Activated T-helper 17 cell treated with anti-CD3 and anti-CD28 coated beads, Interleukin-2, amount 50 U/mL, for 72 hours (primary cell): ENCODE data around the gene PPP1R7. TPM values are rescaled to one million over a fixed set of nuclear protein-coding genes. Genes with fewer than 3 reads are reported as not detected.

ENCODE experiments used
- ATAC-seq: fragments of 150-1000 bp; cut with Tn5 transposase; replicated peaks from 2 replicates; pipeline ENCODE4 v1.10.0; 2021; ENCODE audit warnings: mild to moderate bottlenecking, moderate library complexity
- H3K27ac Mint-ChIP-seq: one replicate; pipeline ENCODE4 v1.8.0; 2022; ENCODE audit warnings: mixed read lengths
- H3K27me3 Mint-ChIP-seq: one replicate; pipeline ENCODE4 v1.8.0; 2022; ENCODE audit warnings: mixed read lengths
- H3K36me3 Mint-ChIP-seq: one replicate; pipeline ENCODE4 v1.8.0; 2022; ENCODE audit warnings: low read depth, mild to moderate bottlenecking, mixed read lengths
- H3K4me1 Mint-ChIP-seq: one replicate; pipeline ENCODE4 v1.8.0; 2022; ENCODE audit warnings: mixed read lengths
- H3K4me3 Mint-ChIP-seq: one replicate; pipeline ENCODE4 v1.8.0; 2022; ENCODE audit warnings: mild to moderate bottlenecking, mixed read lengths
- H3K9me3 Mint-ChIP-seq: one replicate; pipeline ENCODE4 v1.8.0; 2022; ENCODE audit warnings: mixed read lengths
- total RNA-seq, 2 donors: library from RNA; stranded (reverse); gene quantifications; one replicate each; pipeline ENCODE4 v1.2.3, GENCODE V29; 2022

The PPP1R7 gene
- total RNA-seq, 2 donors from 2014 or later, result 81.9 to 86.4 TPM

DNA sequence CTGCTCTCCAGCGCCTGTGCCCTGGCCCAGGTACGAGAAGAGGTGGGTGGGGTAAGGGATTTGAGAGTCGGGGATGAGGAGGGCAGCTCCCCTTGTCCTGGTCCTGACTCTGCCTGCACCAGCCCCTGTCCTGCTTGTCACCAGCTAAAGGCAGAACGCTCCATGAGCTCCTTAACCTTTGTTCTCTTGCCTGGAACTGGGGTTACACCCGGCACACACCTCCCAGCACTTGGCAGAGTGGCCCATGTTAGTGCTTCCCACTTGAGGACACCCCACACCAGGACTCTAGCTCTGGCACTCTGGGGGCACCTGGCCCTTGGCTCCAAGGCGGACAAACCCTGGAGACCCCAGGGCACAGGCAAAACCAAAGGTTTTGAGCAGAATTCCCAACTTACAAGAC is 57.4 kb downstream of the PPP1R7 start:
- Mint-ChIP-seq H3K27ac (no peak overlapping the region), H3K4me1 (no peaks in the 10 kb centered on the region), H3K4me3 (no peak overlapping the region), H3K36me3 (no peaks in the 10 kb centered on the region), H3K27me3 (no peaks in the 10 kb centered on the region), H3K9me3 (no peaks in the 10 kb centered on the region)
- no peak for ATAC-seq

DNA sequence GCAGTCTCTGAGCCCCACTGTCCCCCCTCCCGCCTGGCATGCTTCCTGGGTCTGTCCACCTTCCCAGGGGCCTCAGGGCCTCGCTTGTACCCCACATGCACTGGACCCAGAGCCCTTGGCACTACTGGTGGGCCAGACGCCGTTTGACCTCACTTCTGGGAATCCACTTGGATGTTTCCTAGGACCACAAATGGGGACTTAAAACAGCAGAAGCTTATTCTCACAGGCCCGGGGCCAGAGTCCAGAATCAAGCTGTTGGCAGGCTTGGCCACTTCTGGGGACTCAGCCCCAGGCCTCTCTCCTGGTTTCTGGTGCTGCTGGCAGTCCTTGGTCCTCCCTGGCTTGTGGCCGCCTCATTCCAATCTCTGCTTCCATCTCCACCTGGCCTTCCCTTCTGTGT is 57.8 kb downstream of the PPP1R7 start:
- Mint-ChIP-seq H3K27ac (no peak overlapping the region), H3K36me3 (no peaks in the 10 kb centered on the region), H3K27me3 (no peaks in the 10 kb centered on the region), H3K4me1 (no peaks in the 10 kb centered on the region), H3K4me3 (no peak overlapping the region), H3K9me3 (no peaks in the 10 kb centered on the region)
- ATAC-seq, result no peak

DNA sequence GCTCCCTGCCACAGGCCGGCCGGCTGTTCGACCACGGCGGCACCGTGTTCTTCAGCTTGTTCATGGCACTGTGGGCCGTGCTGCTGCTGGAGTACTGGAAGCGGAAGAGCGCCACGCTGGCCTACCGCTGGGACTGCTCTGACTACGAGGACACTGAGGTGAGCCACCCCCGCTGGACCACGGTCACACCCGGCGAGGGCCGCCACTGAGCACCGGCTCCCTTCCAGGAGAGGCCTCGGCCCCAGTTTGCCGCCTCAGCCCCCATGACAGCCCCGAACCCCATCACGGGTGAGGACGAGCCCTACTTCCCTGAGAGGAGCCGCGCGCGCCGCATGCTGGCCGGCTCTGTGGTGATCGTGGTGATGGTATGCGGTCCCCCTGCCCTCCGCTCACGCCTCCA is 59.0 kb downstream of the PPP1R7 start:
- ATAC-seq, result no peak
- no peak overlapping the region for H3K27ac Mint-ChIP-seq
- no peaks in the 10 kb centered on the region for H3K9me3 Mint-ChIP-seq
- no peak overlapping the region for H3K4me3 Mint-ChIP-seq
- H3K27me3 Mint-ChIP-seq, result no peaks in the 10 kb centered on the region
- no peaks in the 10 kb centered on the region for H3K4me1 Mint-ChIP-seq
- H3K36me3 Mint-ChIP-seq, result no peaks in the 10 kb centered on the region

DNA sequence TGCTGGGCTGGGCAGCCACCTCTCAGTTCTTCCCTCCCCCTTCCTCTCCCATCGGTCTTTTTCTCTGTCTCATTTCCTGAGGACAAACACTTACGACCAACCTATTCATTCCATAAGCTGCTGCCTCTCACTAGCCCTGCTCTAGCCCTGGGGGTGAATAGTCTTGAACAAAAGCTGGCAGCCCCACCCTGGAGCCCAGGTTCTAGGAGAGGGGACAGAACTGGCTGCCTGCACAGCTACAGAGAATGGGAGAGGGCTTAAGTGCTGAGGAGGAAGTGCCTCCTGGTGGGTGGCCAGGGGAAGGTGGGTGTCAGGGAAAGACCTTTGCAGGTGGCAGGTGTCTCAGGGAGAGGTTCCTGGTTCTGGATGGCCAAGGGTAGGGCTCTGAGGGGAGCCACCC is 61.0 kb downstream of the PPP1R7 start:
- no peak for ATAC-seq
- H3K4me1 Mint-ChIP-seq, result no peaks in the 10 kb centered on the region
- no peaks in the 10 kb centered on the region for H3K36me3 Mint-ChIP-seq
- peak overlapping the region; percentile 69 for H3K27ac Mint-ChIP-seq
- H3K27me3 Mint-ChIP-seq, result no peaks in the 10 kb centered on the region
- H3K4me3 Mint-ChIP-seq, result no peak overlapping the region
- no peaks in the 10 kb centered on the region for H3K9me3 Mint-ChIP-seq

DNA sequence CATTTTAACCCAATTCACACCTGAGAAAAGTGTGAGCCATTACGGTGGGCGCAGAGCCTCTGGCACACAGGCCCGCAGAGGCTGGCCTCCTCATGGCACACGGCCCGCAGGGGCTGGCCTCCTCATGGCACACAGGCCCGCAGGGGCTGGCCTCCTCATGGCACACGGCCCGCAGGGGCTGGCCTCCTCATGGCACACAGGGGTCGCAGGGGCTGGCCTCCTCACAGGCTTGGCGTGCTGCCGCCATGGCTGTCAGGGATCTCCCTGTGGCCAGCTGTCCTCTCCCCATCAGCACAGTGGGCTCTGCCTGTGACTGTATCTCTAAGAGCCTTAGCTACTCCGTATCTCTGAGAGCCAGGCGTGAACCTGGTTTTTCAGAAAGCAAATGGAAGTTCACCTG is 62.8 kb downstream of the PPP1R7 start:
- H3K36me3 Mint-ChIP-seq, result no peaks in the 10 kb centered on the region

DNA sequence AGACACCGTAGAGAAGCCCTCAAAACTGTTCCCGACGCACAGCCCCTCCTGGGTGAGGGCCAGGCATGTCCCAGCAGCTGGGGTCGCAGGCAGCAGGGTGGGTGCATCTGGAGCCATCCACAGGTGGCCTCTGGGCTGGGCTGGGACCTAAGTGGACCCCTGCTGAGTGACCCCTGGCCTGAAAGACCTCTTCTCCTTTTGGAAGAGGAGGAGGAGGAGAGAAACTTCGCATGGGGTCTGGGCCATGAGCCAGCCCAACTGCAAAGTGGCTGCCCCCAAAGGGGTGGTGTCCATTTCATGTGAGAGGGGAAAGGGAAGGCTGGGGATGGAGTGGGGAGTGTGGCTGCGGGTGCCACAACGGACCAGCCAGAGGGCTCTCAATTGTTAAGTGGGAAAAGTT is 63.3 kb downstream of the PPP1R7 start:
- H3K36me3 Mint-ChIP-seq, result peaks cover 4% of the 10 kb centered on the region

More for the DNA sequence above, 62.8 kb downstream of the PPP1R7 start:
- H3K9me3 Mint-ChIP-seq, result no peaks in the 10 kb centered on the region
- no peak overlapping the region for H3K27ac Mint-ChIP-seq
- no peaks in the 10 kb centered on the region for H3K27me3 Mint-ChIP-seq
- H3K4me3 Mint-ChIP-seq, result no peak overlapping the region
- no peaks in the 10 kb centered on the region for H3K4me1 Mint-ChIP-seq
- ATAC-seq, result no peak

DNA sequence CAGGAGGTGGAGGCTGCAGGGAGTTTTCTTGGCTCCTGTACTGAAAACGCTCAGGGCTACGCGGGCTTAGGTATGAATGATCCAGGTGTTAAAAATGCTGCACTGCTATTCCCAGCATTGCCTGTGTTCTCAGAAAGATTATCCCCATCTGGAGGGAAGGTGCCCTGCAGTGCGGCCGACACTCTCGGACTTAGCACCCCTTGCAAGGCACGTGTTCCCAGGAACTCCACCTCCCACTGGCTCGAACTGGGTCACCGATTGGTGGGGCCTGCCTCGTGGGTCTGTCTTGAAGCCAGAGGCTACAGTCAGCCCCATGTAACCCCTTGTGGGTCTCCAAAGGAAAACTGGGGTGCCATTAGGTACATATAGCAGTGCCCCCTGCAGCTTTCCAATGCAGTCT is 63.9 kb downstream of the PPP1R7 start:
- Mint-ChIP-seq H3K4me1 (no peaks in the 10 kb centered on the region), H3K4me3 (no peak overlapping the region), H3K36me3 (peaks cover 10% of the 10 kb centered on the region), H3K27ac (no peak overlapping the region), H3K27me3 (no peaks in the 10 kb centered on the region), H3K9me3 (no peaks in the 10 kb centered on the region)
- ATAC-seq, result no peak

More for the DNA sequence above, 63.3 kb downstream of the PPP1R7 start:
- Mint-ChIP-seq H3K4me3 (no peak overlapping the region), H3K4me1 (no peaks in the 10 kb centered on the region), H3K9me3 (no peaks in the 10 kb centered on the region), H3K27me3 (no peaks in the 10 kb centered on the region), H3K27ac (no peak overlapping the region)
- no peak for ATAC-seq

DNA sequence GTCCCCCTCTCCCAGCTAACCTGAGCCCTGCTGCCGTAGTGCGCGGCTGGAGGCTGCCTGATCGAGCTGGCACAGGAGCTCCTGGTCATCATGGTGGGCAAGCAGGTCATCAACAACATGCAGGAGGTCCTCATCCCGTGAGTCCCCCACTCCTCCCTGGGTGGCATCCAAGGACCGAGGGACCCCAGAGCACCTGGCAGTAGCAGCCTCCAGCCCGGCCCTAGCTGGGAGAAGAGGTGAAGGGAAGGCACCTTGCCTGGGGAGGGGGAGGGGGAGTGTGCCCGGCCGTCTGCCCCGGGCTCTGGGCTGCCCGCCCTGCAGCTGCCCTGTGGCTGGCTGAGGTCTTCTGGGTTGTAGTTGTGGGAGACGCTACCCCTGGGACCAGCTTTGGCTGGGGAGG is 64.5 kb downstream of the PPP1R7 start:
- peaks cover 16% of the 10 kb centered on the region for H3K36me3 Mint-ChIP-seq
- ATAC-seq, result no peak

DNA sequence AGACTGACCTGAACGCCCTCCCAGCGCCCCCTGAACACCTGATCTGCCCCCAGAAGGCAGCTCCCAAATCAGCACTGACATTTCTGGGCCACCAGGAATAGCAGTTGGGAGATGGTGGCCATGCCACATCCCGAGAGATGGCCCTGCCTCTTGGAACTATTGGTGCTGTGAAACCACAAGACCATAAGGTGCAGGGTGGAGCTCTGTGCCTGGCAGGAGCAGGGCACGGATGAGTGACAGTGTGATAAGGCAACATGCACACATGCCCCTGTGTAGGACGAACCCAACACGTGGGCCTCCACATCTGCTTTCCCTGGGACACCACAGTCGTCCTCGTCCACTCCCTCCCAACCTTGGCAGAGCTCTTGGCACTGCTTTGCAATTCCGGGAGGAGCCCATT is 65.2 kb downstream of the PPP1R7 start:
- Mint-ChIP-seq H3K4me3 (no peak overlapping the region), H3K4me1 (no peaks in the 10 kb centered on the region), H3K27ac (no peak overlapping the region), H3K27me3 (no peaks in the 10 kb centered on the region), H3K36me3 (peaks cover 20% of the 10 kb centered on the region), H3K9me3 (no peaks in the 10 kb centered on the region)
- ATAC-seq, result no peak

More for the DNA sequence above, 64.5 kb downstream of the PPP1R7 start:
- H3K9me3 Mint-ChIP-seq, result no peaks in the 10 kb centered on the region
- no peak overlapping the region for H3K4me3 Mint-ChIP-seq
- H3K27me3 Mint-ChIP-seq, result no peaks in the 10 kb centered on the region
- no peaks in the 10 kb centered on the region for H3K4me1 Mint-ChIP-seq
- H3K27ac Mint-ChIP-seq, result no peak overlapping the region

DNA sequence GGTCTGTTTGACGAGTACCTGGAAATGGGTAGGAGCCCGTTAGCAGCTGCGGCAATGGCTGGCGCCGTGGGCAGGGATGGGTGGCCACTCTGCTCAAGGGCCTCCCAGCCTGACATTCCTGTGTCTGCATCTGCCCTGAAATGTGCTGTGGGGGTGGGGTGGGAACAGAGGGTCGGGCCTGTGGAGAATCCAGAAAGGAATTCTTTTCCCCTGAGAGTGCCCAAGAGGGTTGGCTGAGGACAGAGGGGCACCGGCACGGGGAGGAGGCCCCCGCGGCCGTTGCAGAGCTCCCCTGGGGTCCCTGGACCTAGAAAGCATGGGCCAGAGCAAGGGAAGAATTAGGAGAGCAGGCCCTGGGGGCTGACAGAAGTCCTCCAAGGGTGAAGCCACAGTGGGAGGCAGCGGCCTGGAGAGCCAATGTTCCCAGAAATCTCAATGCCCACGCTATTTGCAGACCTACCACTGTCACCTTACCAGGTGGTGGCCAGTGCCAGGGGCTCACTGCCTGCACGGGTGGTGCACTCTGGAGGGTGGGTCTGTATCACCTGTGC is 66.0 kb downstream of the PPP1R7 start:
- ATAC-seq, result no peak
- H3K4me1 Mint-ChIP-seq, result no peaks in the 10 kb centered on the region
- H3K36me3 Mint-ChIP-seq, result peaks cover 20% of the 10 kb centered on the region
- no peaks in the 10 kb centered on the region for H3K27me3 Mint-ChIP-seq
- no peaks in the 10 kb centered on the region for H3K9me3 Mint-ChIP-seq
- H3K27ac Mint-ChIP-seq, result no peak overlapping the region
- peak overlapping the region; percentile 87 for H3K4me3 Mint-ChIP-seq

DNA sequence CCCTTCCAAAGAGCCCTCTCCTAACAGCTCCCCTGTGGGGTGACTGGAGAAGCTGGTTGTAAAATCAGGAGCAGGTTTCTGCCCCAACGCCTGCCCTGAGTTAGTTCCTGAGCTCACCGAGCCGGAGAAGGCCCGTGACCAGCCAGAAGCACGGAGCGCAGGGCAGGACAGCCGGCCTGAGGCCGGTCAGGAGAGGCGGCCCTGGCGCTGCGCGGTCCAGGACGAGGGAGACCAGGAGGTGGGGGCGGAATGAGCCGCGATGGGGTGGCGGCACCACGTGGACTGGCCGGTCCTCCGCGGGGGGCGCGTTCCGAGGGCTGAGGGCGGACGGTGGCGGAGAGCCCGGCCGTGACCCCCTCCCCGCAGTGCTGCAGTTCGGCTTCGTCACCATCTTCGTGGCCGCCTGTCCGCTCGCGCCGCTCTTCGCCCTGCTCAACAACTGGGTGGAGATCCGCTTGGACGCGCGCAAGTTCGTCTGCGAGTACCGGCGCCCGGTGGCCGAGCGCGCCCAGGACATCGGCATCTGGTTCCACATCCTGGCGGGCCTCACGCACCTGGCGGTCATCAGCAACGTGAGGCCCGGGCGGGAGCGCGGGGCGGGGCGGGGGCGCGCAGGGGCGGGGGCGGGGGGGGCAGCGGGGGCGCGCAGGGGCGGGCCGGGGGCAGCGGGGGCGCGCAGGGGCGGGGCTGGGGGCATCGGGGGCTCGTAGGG is 67.2 kb downstream of the PPP1R7 start:
- Mint-ChIP-seq H3K4me1 (no peaks in the 10 kb centered on the region), H3K36me3 (peaks cover 22% of the 10 kb centered on the region), H3K9me3 (no peaks in the 10 kb centered on the region), H3K27me3 (no peaks in the 10 kb centered on the region), H3K4me3 (peak overlapping the region; percentile 87), H3K27ac (no peak overlapping the region)
- ATAC-seq, result peak; percentile 59

DNA sequence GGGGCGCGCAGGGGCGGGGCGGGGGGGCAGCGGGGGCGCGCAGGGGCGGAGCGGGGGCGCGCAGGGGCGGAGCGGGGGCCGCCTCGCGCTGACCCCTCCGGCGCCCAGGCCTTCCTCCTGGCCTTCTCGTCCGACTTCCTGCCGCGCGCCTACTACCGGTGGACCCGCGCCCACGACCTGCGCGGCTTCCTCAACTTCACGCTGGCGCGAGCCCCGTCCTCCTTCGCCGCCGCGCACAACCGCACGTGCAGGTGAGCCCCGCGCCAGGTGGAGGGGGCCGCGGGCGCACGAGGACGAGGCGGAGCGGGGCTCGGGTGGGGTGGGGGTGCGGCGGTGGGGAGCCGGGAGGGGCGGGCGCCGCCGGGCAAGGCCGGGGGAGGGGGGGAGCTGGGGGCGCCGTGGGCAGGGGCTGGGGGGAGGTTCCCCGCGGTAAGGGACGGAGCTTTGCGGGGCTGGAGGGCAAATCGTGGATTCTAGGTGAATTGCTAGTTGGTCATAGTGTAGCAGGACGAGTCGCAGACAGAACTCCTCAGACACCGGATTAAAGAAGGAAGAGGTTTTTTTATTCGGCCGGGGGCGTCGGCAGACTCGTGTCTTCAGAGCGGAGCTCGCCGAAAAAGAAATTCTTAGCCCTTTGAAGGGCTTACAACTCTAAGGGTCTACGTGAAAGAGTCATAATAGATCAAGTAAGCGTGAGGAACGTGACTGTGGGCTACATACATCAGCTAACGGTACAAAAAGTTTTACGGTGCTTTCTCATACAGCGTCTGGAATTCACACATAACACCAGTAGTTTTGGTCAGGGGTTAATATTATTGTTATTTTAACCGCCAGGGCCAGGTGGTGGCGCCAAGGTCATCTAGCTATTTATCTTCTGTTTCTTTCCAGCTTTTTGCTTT is 68.1 kb downstream of the PPP1R7 start:
- no peaks in the 10 kb centered on the region for H3K4me1 Mint-ChIP-seq
- peak; percentile 55 for ATAC-seq
- peak overlapping the region; percentile 87 for H3K4me3 Mint-ChIP-seq
- H3K27ac Mint-ChIP-seq, result peak overlapping the region; percentile 88
- H3K9me3 Mint-ChIP-seq, result no peaks in the 10 kb centered on the region
- peaks cover 31% of the 10 kb centered on the region for H3K36me3 Mint-ChIP-seq
- no peaks in the 10 kb centered on the region for H3K27me3 Mint-ChIP-seq

DNA sequence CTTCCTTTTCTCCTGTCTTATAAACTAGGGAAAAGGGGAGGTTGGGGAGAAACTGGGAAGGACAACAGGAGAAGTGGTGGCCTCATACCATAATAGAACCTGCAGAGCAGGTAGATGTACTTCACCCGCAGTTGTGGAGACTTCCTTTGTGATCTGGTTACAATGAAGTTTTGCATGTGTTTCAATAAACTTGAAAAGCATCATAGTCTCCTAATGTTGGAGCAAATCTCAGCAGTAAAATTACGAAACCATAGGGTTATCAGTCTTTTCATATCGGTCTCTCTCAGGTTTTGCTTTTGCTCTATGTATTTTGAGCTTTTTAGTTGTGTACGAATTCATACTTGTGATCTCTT is 68.7 kb downstream of the PPP1R7 start:
- ATAC-seq, result no peak
- Mint-ChIP-seq H3K4me1 (no peaks in the 10 kb centered on the region), H3K27ac (peak overlapping the region; percentile 88), H3K9me3 (no peaks in the 10 kb centered on the region), H3K4me3 (peak overlapping the region; percentile 87), H3K36me3 (peaks cover 31% of the 10 kb centered on the region), H3K27me3 (no peaks in the 10 kb centered on the region)

DNA sequence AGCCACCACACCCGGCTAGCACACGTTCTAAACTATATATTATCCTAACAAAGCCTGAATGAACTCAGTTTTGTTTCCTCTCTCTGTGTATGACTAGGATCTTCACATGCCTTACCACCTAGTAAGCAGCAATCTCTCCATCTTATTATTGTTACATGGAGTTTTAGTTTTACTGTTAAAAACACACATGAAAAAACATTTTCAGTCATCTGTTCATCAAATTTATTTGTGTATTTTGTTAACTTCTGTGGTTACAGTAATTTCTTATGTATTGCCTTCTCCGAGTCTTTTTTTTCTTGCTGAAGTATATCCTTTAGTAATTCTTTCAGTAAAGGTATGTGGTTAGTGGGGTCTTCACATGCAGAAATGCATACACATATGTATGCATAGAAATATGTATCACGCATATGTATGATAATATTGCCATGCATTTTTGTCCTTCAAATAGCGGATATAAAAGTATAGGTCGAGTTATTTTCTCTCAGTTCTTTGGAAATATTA is 69.6 kb downstream of the PPP1R7 start:
- Mint-ChIP-seq H3K27ac (peak overlapping the region; percentile 88), H3K4me1 (peaks cover 9% of the 10 kb centered on the region), H3K4me3 (peak overlapping the region; percentile 87), H3K9me3 (no peaks in the 10 kb centered on the region), H3K36me3 (peaks cover 37% of the 10 kb centered on the region), H3K27me3 (no peaks in the 10 kb centered on the region)
- ATAC-seq, result no peak
